CD4-positive, alpha-beta T cell (primary cell): ENCODE measurements around the gene PTPRN2. TPM values are rescaled to one million over a fixed set of nuclear protein-coding genes. Genes with fewer than 3 reads are reported as not detected.

Source experiments
- ATAC-seq: fragments of 200-7000 bp; cut with Tn5 transposase; one replicate; pipeline ENCODE4 v1.10.0; 2022; ENCODE audit warnings: mild to moderate bottlenecking; ENCODE audit not compliant: poor library complexity
- CTCF ChIA-PET: fragments of 350-600 bp; sonication (Branson Sonifier 250); formaldehyde crosslinking; loops from one replicate; lab custom pipeline; 2021; ENCODE audit warnings: antibody characterized with exemption, inconsistent platforms; lab: Charles Lee
- POLR2A ChIA-PET: fragments of 350-600 bp; sonication (Branson Sonifier 250); formaldehyde crosslinking; loops from one replicate; lab custom pipeline; 2021; ENCODE audit warnings: antibody characterized with exemption, inconsistent platforms; lab: Charles Lee
- DNase-seq, 14 experiments: peaks; one replicate each; pipeline ENCODE4 v3.0.0-alpha.2; 2013 to 2020; ENCODE audit warnings: mixed read lengths in 2 of 14
- H3K27ac ChIP-seq, 2 donors: one replicate each; pipeline versions ENCODE4 v1.5.1 to v1.7.0; 2013; ENCODE audit warnings: low read length in 2 of 2, low read depth in 1 of 2, mild to moderate bottlenecking in 1 of 2
- H3K27me3 ChIP-seq, 2 experiments: 1 replicate in 1 of 2; 2 replicates in 1 of 2; pipeline versions ENCODE4 v1.6.1 to v1.7.0; 2013; ENCODE audit warnings: low read length in 2 of 2, control low read depth in 1 of 2, mild to moderate bottlenecking in 1 of 2, moderate library complexity in 1 of 2; ENCODE audit not compliant: insufficient read depth in 2 of 2, control insufficient read depth in 1 of 2
- H3K36me3 ChIP-seq: one replicate; pipeline ENCODE4 v1.6.1; 2013; ENCODE audit warnings: low read length, control low read depth; ENCODE audit not compliant: insufficient read depth
- H3K4me1 ChIP-seq: one replicate; pipeline ENCODE4 v1.6.1; 2013; ENCODE audit warnings: low read length, control low read depth; ENCODE audit not compliant: insufficient read depth
- H3K4me3 ChIP-seq: one replicate; pipeline ENCODE4 v1.5.1; 2013; ENCODE audit warnings: mild to moderate bottlenecking, low read length, moderate library complexity
- H3K9me3 ChIP-seq, 2 experiments: 1 replicate in 1 of 2; 2 replicates in 1 of 2; pipeline versions ENCODE4 v1.6.1 to v1.7.0; 2013; ENCODE audit warnings: low read length in 2 of 2, mild to moderate bottlenecking in 2 of 2, control low read depth in 1 of 2, moderate library complexity in 1 of 2; ENCODE audit not compliant: control insufficient read depth in 1 of 2, insufficient read depth in 1 of 2
- H3K27ac Mint-ChIP-seq: one replicate; pipeline ENCODE4 v1.8.0; 2020; ENCODE audit warnings: mixed read lengths
- H3K27me3 Mint-ChIP-seq: one replicate; pipeline ENCODE4 v1.8.0; 2021; ENCODE audit warnings: mixed read lengths
- H3K36me3 Mint-ChIP-seq: one replicate; pipeline ENCODE4 v1.8.0; 2021; ENCODE audit warnings: low read depth, mixed read lengths
- H3K4me1 Mint-ChIP-seq: one replicate; pipeline ENCODE4 v1.8.0; 2021; ENCODE audit warnings: low read depth, mixed read lengths
- H3K4me3 Mint-ChIP-seq: one replicate; pipeline ENCODE4 v1.8.0; 2020; ENCODE audit warnings: mild to moderate bottlenecking, mixed read lengths
- H3K9me3 Mint-ChIP-seq: one replicate; pipeline ENCODE4 v1.8.0; 2020; ENCODE audit warnings: mixed read lengths
- CTCF ChIP-seq: fragments of 200-600 bp; IDR thresholded peaks from one replicate; pipeline ENCODE4 v1.8.0; 2022; ENCODE audit warnings: antibody characterized with exemption, mild to moderate bottlenecking
- intact Hi-C, 2 experiments: fragments of 100-400 bp; cut with DNase I in 1 of 2; cut with micrococcal nuclease in 1 of 2; formaldehyde crosslinking; loops; one replicate each; pipeline versions ENCODE4 v1.15.1 to v1.9.0; 2023 to 2025; cut with DNase I, micrococcal nuclease
- total RNA-seq, 174 experiments: library from RNA in 2 of 174; stranded (reverse) in 2 of 174; gene quantifications; one replicate each; pipeline ENCODE4 v1.2.3 and lab custom pipeline; 2021 to 2026

The PTPRN2 gene
- total RNA-seq, 2 experiments from 2014 or later, result 0.34 to 0.44 TPM

DNA sequence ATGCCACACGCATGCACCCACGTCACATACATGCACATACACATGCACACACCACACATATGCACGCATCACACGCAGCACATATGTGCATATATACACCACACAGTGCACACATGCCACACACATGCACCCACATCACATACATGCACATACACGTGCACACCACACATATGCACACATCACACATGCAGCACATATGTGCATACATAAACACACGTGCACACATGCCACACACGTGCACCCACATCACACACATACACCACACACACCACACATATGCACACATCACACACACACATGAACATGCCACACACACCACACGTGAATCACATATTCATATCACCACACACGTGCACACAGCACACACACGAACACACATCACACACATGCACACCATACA lies 338.8 kb downstream of the PTPRN2 start:
- Histone ChIP-seq H3K9me3 (peaks cover 0 to 60% of the 10 kb centered on the region in 2 experiments), H3K27ac (no peak overlapping the region), H3K27me3 (no peaks in the 10 kb centered on the region), H3K4me3 (no peak overlapping the region), H3K36me3 (no peaks in the 10 kb centered on the region), H3K4me1 (no peaks in the 10 kb centered on the region)
- ChIA-PET CTCF (no interaction called here), POLR2A (no interaction called here)
- ATAC-seq (no peak), DNase-seq (no peak)
- Mint-ChIP-seq H3K4me1 (no peaks in the 10 kb centered on the region), H3K27ac (no peak overlapping the region), H3K9me3 (no peaks in the 10 kb centered on the region), H3K27me3 (no peaks in the 10 kb centered on the region), H3K4me3 (no peak overlapping the region), H3K36me3 (no peaks in the 10 kb centered on the region)
- TF ChIP-seq CTCF, result no peak
- intact Hi-C loops, result no loop called here

- Mint-ChIP-seq H3K9me3 (no peaks in the 10 kb centered on the region), H3K4me3 (no peak overlapping the region), H3K27me3 (no peaks in the 10 kb centered on the region), H3K4me1 (no peaks in the 10 kb centered on the region), H3K27ac (no peak overlapping the region), H3K36me3 (no peaks in the 10 kb centered on the region)
- ATAC-seq, result no peak
- Histone ChIP-seq H3K27me3 (no peaks in the 10 kb centered on the region), H3K9me3 (peaks cover 0 to 55% of the 10 kb centered on the region in 2 experiments), H3K4me3 (no peak overlapping the region), H3K36me3 (no peaks in the 10 kb centered on the region), H3K4me1 (no peaks in the 10 kb centered on the region), H3K27ac (no peak overlapping the region)
- intact Hi-C loops, result no loop called here
- POLR2A ChIA-PET, result no interaction called here
- no peak for DNase-seq
- CTCF ChIA-PET, result no interaction called here
- no peak for TF ChIP-seq CTCF
Measured at GRCh38 chr7:158247758-158248487, 339.7 kb downstream of the PTPRN2 start.

DNA sequence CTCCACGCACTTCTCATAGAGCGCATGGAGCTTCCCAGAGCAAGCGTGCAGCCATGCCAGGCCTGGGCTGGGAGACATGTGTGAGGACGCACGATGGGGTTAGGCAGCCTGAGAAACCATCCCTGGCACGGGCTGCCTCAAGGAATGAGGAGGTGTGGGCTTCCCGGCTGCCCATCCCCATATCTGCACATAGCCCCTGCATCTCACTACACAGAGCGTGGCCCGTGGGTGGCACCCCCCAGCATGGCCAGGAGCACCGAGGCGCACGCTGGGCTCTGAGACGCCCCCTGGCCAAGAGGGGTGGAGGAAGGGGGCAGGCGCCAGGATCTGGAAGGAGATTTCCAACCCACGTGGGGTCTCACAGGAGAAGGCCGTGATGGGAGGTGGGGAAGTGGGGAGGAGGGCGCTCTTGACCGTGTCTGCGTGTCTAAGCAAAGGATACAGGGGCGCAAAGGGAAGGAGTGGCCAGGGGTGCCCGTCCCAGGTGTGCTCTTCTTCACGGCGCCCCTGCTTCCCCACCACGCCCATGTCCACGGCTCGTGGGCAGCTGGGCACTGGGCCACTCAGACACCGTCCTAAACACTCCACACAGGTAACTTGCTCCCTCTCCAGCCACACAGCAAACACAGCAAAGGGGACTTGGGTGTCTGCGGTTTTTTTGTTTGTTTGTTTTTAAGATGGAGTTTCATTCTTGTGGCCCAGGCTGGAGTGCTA lies 340.5 kb downstream of the PTPRN2 start:
- Histone ChIP-seq H3K4me3 (no peak overlapping the region), H3K4me1 (no peaks in the 10 kb centered on the region), H3K27me3 (no peaks in the 10 kb centered on the region), H3K36me3 (no peaks in the 10 kb centered on the region), H3K27ac (no peak overlapping the region), H3K9me3 (peaks cover 0 to 46% of the 10 kb centered on the region in 2 experiments)
- POLR2A ChIA-PET, result no interaction called here
- no peaks in the 10 kb centered on the region for H3K4me1 Mint-ChIP-seq
- no peaks in the 10 kb centered on the region for H3K9me3 Mint-ChIP-seq
- no peak overlapping the region for H3K4me3 Mint-ChIP-seq
- CTCF ChIA-PET, result no interaction called here
- no peak overlapping the region for H3K27ac Mint-ChIP-seq
- H3K36me3 Mint-ChIP-seq, result no peaks in the 10 kb centered on the region
- ATAC-seq (no peak), DNase-seq (peak in 1 of 14 experiments; percentile 6)
- intact Hi-C loops, result no loop called here
- no peak for TF ChIP-seq CTCF
- H3K27me3 Mint-ChIP-seq, result no peaks in the 10 kb centered on the region
